Choroid plexus epithelial cell (primary cell): ENCODE measurements around the gene SPATS2L.

Experiments used
- DNase-seq: peaks from one replicate; pipeline ENCODE4 v3.0.0-alpha.2; 2010; ENCODE audit warnings: low read depth
- H3K4me3 ChIP-seq: 2 replicates; pipeline ENCODE4 v1.5.1; 2011; ENCODE audit warnings: low read depth, mild to moderate bottlenecking, control low read depth, low read length, moderate library complexity
- CTCF ChIP-seq: conservative IDR thresholded peaks from 2 replicates; pipeline ENCODE4 v1.5.1; 2011; ENCODE audit warnings: low read depth, mild to moderate bottlenecking, control low read depth, inconsistent platforms, low read length, moderate library complexity

SPATS2L gene

DNA sequence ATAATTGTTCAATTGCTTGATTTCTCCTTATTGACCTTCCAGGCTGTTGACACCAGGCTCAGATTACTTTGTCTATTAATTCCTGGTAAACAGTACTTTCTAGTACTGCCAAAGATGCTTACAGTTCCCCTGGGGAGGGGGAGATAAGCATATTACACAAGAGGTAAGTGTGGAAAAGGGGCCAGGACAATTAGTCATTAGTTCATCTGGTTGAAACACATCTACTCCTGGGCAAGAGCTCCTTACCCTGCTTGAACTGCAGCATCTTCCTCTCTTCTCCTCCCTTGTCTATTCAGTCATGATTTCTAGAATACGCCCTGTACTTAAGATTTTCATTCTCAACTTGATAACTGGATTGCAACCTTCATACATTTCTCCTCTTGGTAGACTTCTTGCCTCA, 10.4 kb upstream of the SPATS2L start:
- TF ChIP-seq CTCF: no peak
- no peak for DNase-seq
- no peak overlapping the region for H3K4me3 ChIP-seq

GRCh38 chr2:200297100-200297499, 9.4 kb upstream of the SPATS2L start:
- TF ChIP-seq CTCF: no peak
- DNase-seq: no peak
- H3K4me3 ChIP-seq: no peak overlapping the region

DNA sequence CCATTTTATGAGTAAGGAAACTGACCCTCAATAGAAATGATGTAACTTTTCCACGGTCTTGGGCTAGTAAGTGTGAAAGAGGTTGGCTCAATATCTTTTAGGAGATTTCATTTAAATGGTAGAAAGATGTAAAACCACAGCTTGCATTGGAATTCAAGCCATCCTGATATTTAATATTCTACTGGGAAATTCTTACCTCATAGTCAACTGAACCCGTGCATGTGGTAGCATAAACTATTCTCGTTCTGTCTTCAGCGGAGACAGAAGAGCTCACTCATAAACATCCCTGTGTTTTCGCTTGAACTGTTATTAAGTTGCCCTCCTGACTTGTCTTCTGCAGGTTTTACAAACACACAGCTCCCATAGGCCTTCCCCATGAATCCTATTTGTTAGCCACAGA, 8.5 kb upstream of the SPATS2L start:
- no peak for TF ChIP-seq CTCF
- H3K4me3 ChIP-seq: no peak overlapping the region
- peak; percentile 88 for DNase-seq

GRCh38 chr2:200298816-200299215, 7.7 kb upstream of the SPATS2L start:
- TF ChIP-seq CTCF: no peak
- H3K4me3 ChIP-seq: no peak overlapping the region
- no peak for DNase-seq

DNA sequence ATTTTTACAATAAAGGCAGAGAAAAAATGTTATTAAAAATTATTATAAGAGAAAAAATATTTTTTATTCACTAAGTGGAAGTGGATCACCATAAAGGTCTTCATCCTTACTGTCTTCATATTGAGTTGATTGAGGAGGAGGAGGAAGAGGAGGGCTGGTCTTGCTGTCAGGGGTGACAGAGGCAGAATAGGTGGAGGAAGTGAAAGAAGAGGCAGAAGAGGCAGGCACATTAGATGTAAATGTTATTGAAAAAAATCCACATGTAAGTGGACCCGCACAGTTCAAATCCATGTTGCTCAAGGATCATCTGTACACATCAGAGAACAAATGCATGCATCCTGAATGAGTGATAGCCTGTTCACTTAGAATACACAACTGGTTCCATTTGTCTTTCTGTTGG, 6.4 kb upstream of the SPATS2L start:
- H3K4me3 ChIP-seq: no peak overlapping the region
- DNase-seq: no peak
- TF ChIP-seq CTCF: no peak

DNA sequence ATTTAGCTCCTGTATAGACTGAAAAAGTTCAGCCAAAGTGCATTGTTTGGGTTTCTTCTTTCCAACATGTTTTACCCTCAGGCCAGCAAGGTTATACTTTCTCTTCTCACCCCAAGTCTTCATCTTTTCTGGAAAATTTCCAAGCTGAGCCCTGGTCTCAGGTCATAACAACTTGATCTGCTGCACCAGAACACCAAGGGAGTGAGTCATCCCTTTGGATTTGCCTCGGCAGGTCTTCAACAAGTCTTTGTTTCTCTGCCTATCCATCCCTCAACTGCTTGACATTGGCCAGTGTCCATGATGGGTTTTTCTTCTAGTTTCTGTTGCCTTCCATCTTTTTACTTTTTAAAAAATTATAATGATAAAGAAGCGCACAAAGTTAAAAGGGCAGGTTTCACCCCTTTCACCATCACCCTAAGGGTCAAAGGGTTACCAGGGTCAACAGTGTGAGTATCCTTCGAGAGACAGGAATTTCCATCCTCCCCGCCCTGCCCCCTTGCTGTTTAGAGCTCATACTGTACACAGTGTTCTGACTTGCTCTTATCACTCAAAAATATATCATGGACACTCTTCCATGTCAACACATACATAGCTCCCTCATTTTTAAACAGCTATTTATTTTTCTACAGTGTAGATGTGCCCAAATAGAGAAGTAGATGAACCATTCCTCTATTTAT, 5.7 kb upstream of the SPATS2L start:
- peak; percentile 83 for DNase-seq
- H3K4me3 ChIP-seq: no peak overlapping the region

More for the DNA sequence above, 5.7 kb upstream of the SPATS2L start:
- TF ChIP-seq CTCF: peak; percentile 16
